ENCODE results near the gene ABCD4. TPM values are rescaled to one million over a fixed set of nuclear protein-coding genes. Genes with fewer than 3 reads are reported as not detected.
A peak's percentile ranks its signal among the peaks of the same experiment; 100 is the strongest.
"Not testable (repeated sequence)": the region's sequence is repeated elsewhere in the genome, so short reads cannot be mapped to it uniquely, and the experiment has no call there.

ABCD4 gene
- 30.6 TPM for total RNA-seq
- polyA plus RNA-seq: 36.0 TPM

DNA sequence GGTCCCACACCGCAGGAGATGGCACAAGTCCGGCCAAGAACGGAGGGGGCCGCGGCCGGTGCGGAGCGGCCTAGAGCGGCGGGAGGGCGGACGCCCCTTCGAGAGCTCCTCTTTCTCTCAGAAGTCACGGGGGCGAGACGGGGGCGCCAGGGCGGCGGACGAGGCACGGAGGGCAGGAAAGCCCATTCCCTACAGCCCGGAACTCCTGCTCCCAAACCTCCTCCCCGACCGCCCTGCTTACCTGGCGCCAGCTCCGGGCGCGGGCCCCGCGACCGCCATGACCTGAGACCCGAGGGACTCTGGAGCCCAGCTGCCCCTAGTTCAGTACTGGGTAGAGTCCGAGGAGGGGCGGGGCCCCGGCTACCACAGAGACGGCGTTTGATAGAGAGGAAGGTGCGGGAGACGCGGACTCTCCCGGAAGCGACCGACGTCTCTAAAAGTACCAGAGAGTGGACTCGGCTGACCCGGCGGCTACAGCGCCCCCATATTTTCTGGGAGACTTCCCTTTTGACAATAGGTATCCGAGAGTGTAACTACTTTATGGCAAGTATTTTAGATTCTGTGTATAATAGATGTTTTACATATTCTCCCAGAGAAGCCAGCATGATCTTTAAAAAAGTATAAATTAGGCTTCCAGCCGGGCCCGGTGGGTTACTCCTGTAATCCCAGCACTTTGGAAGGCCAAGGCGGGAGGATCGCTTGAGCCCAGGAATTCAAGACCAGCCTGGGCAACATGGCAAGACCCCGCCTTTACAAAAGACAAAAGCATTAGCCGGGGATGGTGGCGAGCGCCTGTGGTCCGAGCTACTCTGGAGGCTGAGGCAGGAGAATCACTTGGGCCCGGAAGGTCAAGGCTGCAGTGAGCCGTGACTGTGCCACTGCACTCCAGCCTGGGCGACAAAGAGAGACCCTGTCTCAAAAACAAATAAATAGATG lies at the start of gene ABCD4:
Gene ABCD4 (minus strand): TSS at position 301 of the 936 bp plus-strand sequence. CDS start 22 bp downstream, at position 279.
- Histone ChIP-seq H3K36me3 (ENCODE audit: insufficient read depth) (peaks cover under 1% of the 10 kb centered on the region), H3K4me1 (ENCODE audit: insufficient read depth) (no peaks in the 10 kb centered on the region), H3K4me3 (ENCODE audit: low read depth, low read length) (peak within 1 kb of the TSS; percentile 89), H3K27ac (ENCODE audit: low read depth) (peak within 1 kb of the TSS; percentile 78)
- 11% methylated on average over 61 of the region's 61 CpGs for WGBS
- peak; percentile 71 for DNase-seq (ENCODE audit: extremely low spot score)

DNA sequence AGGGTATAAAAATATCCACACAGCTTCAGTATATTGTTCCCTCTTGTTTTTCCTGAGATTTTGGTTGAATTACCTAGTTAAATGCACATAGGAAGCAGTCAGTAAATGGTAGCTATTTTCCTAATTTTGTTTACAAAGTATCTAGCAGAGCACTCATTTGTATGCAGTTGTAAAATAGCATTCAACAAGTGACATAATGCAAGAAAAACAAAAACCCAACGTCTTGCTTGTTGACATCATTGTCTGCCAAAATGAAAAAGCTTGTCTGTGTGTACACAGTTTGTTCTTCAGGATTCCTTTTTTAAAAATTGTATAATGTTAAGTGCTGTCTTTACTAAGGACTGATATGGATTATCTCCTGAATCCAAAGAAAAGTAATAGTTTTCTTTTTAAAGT lies 48.2 kb upstream of the ABCD4 start:
- H3K27ac ChIP-seq (ENCODE audit: low read depth): no peak overlapping the region
- WGBS: 3% methylated on average over 1 of the region's 1 CpG
- no peaks in the 10 kb centered on the region for H3K4me1 ChIP-seq (ENCODE audit: insufficient read depth)
- H3K4me3 ChIP-seq (ENCODE audit: low read depth, low read length): no peak overlapping the region
- DNase-seq (ENCODE audit: extremely low spot score): no peak
- no peaks in the 10 kb centered on the region for H3K36me3 ChIP-seq (ENCODE audit: insufficient read depth)

DNA sequence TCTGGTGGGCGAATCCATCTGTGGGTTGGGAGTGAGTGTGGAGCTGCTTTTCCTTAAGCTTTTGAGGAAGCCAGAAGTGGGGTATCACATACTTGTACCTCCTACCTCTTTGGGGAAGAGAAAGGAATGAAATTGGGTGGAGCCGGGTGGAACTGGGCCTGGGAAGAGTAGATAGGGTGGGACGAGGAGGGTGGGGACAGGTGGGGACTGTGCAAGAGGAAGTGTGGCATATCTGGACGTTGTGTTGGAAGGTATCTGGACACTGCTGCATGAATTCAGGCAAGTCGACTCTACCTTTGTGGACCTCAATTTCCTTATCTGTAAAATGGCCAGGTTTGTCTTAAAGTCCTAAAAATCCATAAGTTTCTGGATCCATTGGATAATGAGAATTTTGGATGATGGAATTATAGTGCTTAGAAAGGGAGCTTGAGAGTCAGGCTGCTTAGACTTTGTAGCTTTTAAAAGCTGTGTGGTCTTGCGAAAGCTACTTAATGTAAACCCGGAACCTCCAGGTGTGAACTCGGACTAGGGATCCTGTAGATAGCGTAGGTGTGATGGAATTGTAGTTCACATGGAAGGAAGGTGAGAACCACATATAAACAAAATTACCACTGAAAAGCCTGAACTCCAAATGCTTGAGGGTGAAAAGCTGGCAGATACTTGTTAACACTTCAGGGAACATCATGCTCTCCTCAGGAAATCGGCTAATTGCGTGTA lies 47.6 kb upstream of the ABCD4 start:
- Histone ChIP-seq H3K4me1 (ENCODE audit: insufficient read depth) (no peaks in the 10 kb centered on the region), H3K36me3 (ENCODE audit: insufficient read depth) (no peaks in the 10 kb centered on the region), H3K4me3 (ENCODE audit: low read depth, low read length) (no peak overlapping the region), H3K27ac (ENCODE audit: low read depth) (no peak overlapping the region)
- WGBS: 17% methylated on average over 11 of the region's 11 CpGs
- DNase-seq (ENCODE audit: extremely low spot score): no peak

DNA sequence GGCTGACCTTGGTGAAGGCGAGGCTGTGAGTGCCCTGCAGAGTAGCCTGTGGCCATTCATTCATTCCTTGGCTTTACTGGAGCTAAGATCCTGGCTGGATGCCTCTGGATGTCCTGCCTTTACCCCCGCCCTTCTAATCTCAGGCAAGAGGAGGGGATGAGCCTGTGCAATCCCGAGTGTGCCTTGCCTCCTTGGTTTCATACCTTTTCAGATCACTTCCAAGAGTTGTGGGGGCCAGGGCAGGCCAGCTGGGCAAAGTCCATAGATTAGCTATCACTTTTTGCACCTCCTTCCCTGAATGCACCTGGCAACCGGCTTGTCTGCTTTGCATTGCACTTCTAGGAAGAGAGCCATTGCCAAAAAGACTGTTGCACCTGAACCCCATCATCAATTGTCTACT lies 47.0 kb upstream of the ABCD4 start:
- DNase-seq (ENCODE audit: extremely low spot score): no peak
- H3K27ac ChIP-seq (ENCODE audit: low read depth): no peak overlapping the region
- no peak overlapping the region for H3K4me3 ChIP-seq (ENCODE audit: low read depth, low read length)
- no peaks in the 10 kb centered on the region for H3K4me1 ChIP-seq (ENCODE audit: insufficient read depth)
- H3K36me3 ChIP-seq (ENCODE audit: insufficient read depth): no peaks in the 10 kb centered on the region
- 23% methylated on average over 4 of the region's 4 CpGs for WGBS

DNA sequence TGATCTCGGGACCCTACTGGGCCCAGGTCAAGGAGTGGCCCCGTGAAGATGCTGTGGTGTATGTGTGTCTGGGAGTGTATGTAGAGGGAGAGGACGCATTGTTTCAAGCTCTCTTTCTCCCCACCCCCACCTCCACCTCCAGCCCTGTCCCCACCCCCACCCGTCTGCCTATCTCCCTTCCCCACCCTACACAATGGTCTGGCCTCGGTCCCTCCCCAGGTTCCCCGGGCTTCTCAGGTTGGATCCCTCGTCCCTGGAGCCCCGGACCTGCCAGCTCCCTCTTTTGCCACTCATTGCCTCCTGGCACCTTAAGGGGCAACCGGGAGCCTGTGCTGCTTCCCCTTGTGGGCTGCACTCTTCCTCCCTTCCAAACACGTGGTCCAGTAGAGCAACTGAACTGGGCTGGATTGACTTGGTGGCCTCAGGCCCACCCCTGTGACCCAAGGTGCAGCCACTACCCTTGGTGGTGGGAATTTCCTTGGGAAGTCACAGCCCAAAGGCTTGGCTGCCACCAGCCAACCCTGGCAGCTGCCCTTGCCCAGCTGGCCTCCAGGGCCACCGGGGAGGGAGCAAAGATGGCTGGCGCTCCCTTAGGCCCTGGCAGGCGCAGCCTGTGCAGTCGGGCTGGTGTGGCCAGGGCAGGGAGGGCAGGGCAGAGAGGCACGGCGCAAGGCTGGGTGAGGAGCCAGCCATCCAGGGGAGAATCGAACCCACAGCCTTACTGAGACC lies 46.2 kb upstream of the ABCD4 start:
- no peaks in the 10 kb centered on the region for H3K4me1 ChIP-seq (ENCODE audit: insufficient read depth)
- WGBS: 32% methylated on average over 17 of the region's 17 CpGs
- H3K4me3 ChIP-seq (ENCODE audit: low read depth, low read length): no peak overlapping the region
- no peak for DNase-seq (ENCODE audit: extremely low spot score)
- H3K36me3 ChIP-seq (ENCODE audit: insufficient read depth): no peaks in the 10 kb centered on the region
- H3K27ac ChIP-seq (ENCODE audit: low read depth): no peak overlapping the region

DNA sequence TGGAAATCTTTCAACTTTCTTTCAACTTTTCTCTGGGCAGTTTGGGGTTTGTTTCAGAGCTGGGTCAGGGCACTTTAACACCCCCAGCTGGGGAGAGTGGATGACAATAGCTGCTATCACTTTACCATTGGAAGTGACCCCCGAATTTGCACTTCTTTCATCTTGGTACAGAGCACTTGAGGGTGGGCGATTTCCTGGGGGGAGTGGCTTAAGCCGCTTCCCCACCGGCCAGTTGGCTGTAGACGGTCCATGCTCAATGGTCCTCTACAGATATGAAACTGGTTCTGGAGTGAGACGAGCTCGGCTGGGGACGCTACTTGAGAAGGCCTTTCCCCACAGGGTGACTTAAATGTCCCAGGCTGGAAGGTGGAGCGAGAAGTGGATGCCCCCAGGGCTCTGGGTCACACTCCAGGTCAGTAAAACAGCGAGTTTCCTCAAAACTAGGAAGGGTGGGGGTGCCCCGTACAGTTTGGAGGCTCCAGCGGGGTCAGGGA lies 45.6 kb upstream of the ABCD4 start, which contains the start of gene VRTN:
Gene VRTN (plus strand): TSS at position 231 of the 494 bp plus-strand sequence. CDS start 8,313 bp downstream, outside the sequence.
- no peaks in the 10 kb centered on the region for H3K36me3 ChIP-seq (ENCODE audit: insufficient read depth)
- DNase-seq (ENCODE audit: extremely low spot score): no peak
- no peaks in the 10 kb centered on the region for H3K4me1 ChIP-seq (ENCODE audit: insufficient read depth)
- no peak within 1 kb of the TSS for H3K4me3 ChIP-seq (ENCODE audit: low read depth, low read length)
- H3K27ac ChIP-seq (ENCODE audit: low read depth): no peak within 1 kb of the TSS
- WGBS: 38% methylated on average over 12 of the region's 12 CpGs

DNA sequence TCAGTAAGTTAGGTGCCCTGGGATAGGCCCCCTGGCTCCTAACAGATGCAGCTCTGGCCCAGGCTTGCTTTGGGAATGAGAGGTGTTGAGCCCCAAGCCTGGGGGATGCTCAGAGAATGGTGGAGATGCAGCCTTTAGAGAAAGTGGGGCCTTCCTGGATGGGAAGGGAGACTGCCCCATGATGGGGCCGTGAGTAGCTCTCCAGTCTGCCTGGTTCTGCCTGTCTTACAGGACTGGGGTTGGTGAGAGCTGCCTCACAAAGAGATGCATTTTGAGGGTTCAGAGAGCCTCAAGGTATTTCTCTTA lies 45.0 kb upstream of the ABCD4 start:
- DNase-seq (ENCODE audit: extremely low spot score): no peak
- no peak overlapping the region for H3K4me3 ChIP-seq (ENCODE audit: low read depth, low read length)
- 36% methylated on average over 1 of the region's 1 CpG for WGBS

DNA sequence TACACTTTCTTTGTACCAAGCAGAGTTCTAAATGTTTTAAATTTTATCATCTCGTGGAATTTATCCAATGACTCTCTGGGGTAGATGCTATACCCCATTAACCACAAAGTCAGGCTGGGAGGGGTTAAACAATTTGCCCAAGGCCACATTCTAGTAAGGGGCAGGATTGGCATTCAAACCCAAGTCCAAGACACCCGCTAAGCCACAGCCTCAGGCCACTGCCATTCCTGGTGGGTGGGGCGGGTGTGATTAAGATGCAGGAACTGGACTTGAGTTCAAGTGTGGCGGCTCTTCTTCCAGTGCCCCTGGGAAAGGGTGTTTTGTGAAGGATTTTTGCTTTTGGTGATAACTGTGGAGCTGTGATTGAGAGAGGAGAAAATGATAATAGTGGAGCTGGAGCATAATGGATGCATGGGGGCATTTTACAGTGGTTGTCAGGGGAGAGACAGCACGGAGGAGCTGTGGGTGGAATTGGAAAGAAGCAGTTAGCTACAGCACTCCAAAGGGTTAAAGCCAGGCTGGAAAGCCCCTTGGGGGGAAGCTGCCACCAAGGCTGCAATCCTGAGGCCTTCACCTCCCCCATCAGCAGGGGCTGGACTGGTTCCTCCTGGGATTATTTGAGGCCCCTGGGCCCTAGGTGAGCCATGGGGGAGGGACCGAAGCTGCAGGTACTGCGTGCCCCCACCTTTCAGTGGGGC lies 44.5 kb upstream of the ABCD4 start:
- DNase-seq (ENCODE audit: extremely low spot score): no peak
- WGBS: 40% methylated on average over 7 of the region's 7 CpGs
- no peaks in the 10 kb centered on the region for H3K36me3 ChIP-seq (ENCODE audit: insufficient read depth)
- no peak overlapping the region for H3K27ac ChIP-seq (ENCODE audit: low read depth)
- no peaks in the 10 kb centered on the region for H3K4me1 ChIP-seq (ENCODE audit: insufficient read depth)
- no peak overlapping the region for H3K4me3 ChIP-seq (ENCODE audit: low read depth, low read length)

More for the DNA sequence above, 45.0 kb upstream of the ABCD4 start:
- H3K36me3 ChIP-seq (ENCODE audit: insufficient read depth): no peaks in the 10 kb centered on the region
- no peaks in the 10 kb centered on the region for H3K4me1 ChIP-seq (ENCODE audit: insufficient read depth)
- no peak overlapping the region for H3K27ac ChIP-seq (ENCODE audit: low read depth)

DNA sequence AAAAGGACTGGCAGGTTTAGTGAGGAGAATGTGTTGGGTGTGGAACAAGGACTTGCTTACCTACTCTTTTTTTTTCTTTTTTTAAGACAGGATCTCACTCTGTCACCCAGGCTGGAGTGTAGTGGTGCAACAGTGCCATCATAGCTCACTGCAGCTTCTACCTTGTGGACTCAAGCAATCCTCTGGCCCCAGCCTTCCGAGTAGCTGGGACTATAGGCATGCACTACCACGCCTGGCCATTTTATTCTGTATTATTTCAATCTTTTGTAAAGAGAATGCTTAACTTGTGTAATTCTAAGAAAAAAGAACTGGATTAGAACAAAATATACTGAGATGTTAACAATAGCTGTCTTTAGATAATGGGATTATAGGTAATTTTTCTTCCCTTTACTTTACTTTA lies 43.6 kb upstream of the ABCD4 start:
- H3K27ac ChIP-seq (ENCODE audit: low read depth): no peak overlapping the region
- 52% methylated on average over 2 of the region's 2 CpGs for WGBS
- H3K36me3 ChIP-seq (ENCODE audit: insufficient read depth): no peaks in the 10 kb centered on the region
- no peak for DNase-seq (ENCODE audit: extremely low spot score)
- no peaks in the 10 kb centered on the region for H3K4me1 ChIP-seq (ENCODE audit: insufficient read depth)
- H3K4me3 ChIP-seq (ENCODE audit: low read depth, low read length): no peak overlapping the region

DNA sequence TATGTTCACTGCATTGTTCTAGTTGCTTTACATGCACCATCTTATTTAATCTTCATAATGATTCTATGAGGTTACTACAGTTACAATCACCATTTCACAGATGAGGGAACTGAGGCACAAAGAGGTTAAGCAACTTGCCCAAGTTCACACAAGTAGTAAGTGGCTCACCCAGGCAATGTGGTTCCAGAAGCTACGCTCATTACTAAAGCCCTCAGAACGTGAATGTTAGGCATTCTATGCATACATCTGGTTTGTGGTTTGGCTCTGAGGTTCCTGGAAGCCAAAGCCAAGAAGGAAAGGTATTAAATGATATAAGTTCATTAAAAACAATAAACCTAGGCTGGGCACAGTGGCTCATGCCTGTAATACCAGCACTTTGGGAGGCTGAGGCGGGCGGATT lies 31.2 kb upstream of the ABCD4 start:
- WGBS: 71% methylated on average over 4 of the region's 4 CpGs

DNA sequence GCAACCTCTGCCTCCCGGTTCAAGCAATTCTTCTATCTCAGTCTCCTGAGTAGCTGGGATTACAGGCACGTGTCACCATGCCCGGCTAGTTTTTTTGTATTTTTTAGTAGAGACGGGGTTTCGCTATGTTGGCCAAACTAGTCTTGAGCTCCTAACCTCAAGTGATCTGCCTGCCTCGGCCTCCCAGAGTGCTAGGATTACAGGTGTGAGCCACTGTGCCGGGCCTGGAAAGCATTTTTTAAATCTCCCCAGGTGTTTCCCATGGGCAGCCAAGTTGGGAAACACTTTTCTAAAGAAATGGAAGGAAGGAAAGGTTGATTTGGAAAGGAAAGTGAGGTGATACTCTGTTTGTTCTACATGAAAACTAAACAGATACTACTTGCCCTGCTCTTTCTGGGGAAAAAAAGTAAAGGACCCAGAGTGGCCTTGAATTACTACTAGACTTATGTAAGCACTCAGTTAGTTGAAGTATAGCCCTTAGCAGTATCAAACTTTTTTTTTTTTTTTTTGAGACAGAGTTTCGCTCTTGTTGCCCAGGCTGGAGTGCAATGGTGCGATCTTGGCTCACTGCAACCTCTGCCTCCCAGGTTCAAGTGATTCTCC lies 27.3 kb upstream of the ABCD4 start:
- DNase-seq (ENCODE audit: extremely low spot score); H3K36me3 ChIP-seq (ENCODE audit: insufficient read depth); H3K4me1 ChIP-seq (ENCODE audit: insufficient read depth); H3K4me3 ChIP-seq (ENCODE audit: low read depth, low read length); H3K27ac ChIP-seq (ENCODE audit: low read depth): not testable (repeated sequence)
- 86% methylated on average over 9 of the region's 9 CpGs for WGBS

More for the DNA sequence above, 31.2 kb upstream of the ABCD4 start:
- DNase-seq (ENCODE audit: extremely low spot score): no peak
- Histone ChIP-seq H3K36me3 (ENCODE audit: insufficient read depth) (no peaks in the 10 kb centered on the region), H3K27ac (ENCODE audit: low read depth) (no peak overlapping the region), H3K4me3 (ENCODE audit: low read depth, low read length) (no peak overlapping the region), H3K4me1 (ENCODE audit: insufficient read depth) (no peaks in the 10 kb centered on the region)

DNA sequence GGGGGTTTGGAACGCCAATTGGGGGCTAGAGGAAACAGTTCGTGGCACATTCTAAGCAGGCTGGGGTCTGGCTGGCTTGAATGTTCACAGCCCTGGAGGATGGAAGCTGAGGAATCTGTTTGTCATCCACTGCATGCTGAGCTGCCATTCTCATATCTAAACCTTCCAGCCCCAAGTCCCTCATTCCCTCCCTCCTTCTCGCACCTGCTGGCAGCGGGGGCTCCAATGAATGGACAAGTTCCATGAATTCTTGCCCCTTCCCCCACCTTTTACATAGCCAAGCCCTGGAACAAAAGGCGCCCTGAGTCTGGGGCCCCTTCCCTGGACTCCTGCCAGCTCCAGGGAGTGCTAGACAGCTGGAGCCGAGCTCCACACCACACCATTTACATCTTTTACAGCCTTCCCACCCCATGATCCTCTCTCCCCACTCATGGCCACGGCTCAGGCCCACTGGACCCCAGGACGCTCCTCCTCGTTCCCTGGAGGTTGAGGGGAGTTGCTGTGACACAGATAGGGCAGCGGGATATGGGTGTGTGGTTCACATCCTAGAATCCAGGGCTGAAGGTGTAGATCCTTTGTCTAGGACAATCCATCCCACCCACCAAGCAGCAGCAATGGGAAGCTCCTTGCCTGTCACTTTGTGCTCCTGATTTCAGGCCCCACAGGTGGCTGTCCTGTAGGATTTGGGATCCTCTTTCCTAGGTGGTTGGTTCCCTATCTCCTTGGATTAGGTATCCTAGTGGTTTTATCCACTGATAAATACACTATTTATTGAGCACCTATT lies 23.8 kb upstream of the ABCD4 start:
- Histone ChIP-seq H3K4me3 (ENCODE audit: low read depth, low read length) (no peak overlapping the region), H3K4me1 (ENCODE audit: insufficient read depth) (no peaks in the 10 kb centered on the region), H3K36me3 (ENCODE audit: insufficient read depth) (no peaks in the 10 kb centered on the region), H3K27ac (ENCODE audit: low read depth) (no peak overlapping the region)
- DNase-seq (ENCODE audit: extremely low spot score): peak; percentile 7
- 22% methylated on average over 10 of the region's 10 CpGs for WGBS

Measured in urinary bladder (tissue), 4 donors.